HG03460 (cell line): ENCODE measurements around the gene CACNA1I.

ENCODE experiments used
- ATAC-seq: cut with Tn5 transposase; IDR thresholded peaks from one replicate; pipeline ENCODE4 v1.9.1; 2021; ENCODE audit not compliant: unreplicated experiment

Gene CACNA1I

DNA sequence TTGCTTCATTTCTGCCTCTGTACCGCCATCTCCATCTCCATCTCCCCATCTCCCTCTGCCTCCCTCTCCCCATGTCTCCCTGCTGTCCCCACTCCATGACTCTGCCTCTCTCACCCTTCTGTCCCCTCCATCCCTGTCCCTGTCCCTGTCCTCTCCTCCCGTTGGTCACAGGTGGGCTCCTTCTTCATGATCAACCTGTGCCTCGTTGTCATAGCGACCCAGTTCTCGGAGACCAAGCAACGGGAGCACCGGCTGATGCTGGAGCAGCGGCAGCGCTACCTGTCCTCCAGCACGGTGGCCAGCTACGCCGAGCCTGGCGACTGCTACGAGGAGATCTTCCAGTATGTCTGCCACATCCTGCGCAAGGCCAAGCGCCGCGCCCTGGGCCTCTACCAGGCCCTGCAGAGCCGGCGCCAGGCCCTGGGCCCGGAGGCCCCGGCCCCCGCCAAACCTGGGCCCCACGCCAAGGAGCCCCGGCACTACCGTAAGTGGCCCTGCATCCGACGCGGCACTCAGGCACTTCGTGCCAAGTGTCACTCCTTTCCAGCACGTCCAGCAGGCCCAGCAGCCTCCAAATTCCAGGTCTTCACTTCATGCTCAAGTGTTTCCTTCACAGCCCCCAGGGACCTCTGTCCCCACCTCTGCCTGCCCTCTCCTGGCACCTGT, 76.0 kb downstream of the CACNA1I start:
- no peak for ATAC-seq

GRCh38 chr22:39647836-39648629, 77.5 kb downstream of the CACNA1I start:
- no peak for ATAC-seq

DNA sequence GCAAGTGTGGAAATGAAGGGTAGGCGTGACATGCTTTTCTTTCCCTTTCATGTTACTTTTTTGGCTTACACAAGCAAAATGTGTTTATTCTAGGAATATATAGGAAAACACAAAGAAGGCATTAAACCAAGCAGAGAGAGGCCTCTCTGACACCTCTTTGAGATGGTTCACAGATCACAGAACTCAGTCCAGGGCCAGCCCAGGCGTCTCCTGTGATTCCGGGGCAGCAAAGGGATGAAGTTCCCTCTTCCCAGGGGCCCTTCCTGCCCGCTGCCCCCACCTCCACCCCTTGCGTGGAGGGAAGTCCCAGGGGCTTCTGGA, 78.0 kb downstream of the CACNA1I start:
- ATAC-seq: no peak

DNA sequence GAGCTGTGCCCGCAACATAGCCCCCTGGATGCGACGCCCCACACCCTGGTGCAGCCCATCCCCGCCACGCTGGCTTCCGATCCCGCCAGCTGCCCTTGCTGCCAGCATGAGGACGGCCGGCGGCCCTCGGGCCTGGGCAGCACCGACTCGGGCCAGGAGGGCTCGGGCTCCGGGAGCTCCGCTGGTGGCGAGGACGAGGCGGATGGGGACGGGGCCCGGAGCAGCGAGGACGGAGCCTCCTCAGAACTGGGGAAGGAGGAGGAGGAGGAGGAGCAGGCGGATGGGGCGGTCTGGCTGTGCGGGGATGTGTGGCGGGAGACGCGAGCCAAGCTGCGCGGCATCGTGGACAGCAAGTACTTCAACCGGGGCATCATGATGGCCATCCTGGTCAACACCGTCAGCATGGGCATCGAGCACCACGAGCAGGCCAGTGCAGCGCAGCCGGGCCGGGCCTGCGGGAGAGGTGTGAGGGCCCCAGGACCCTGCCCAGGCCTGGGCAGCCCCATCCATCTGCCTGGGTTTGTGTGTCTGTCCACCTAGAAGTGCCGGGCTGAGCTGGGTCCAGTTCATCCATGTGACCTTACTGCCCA, 79.0 kb downstream of the CACNA1I start:
- ATAC-seq: no peak

- ATAC-seq: no peak
These were observed 80.8 kb downstream of the CACNA1I start for GRCh38 chr22:39651053-39651996.

DNA sequence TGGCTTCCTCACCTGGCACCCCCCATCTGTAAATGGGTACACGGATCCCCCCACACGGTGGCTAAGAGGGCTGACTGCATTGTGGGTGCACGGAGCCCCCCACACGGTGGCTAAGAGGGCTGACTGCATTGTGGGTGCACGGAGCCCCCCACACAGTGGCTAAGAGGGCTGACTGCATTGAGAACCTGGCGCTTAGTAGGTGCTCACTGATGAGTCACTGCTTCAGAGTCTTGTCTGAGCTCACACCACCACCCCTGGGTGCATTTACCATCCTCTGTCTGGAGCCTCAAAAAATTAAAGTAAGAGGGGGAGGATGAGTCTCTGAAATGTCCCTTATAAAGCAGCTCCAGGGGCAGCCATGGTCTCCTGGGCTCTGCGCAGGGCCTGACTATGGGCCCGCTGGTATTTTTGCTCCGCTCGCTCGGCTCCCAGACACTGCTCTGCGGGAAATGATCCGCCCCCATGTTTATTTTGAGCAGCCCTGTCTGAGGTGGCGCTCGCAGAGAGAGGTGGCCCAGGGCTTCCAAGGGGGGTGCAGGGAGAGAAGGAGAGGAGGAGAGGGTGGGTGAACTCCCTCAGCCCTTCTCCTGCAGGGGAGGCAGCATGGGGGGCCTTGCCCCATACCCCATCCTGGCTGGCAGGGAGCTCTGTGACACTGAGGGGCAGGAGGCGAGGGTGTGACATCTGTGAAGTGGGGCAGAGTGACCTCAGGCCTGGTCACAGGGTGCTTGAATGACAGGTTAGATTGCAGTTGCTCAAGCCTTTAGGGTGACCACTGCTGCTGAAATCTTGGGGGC, 82.6 kb downstream of the CACNA1I start:
- ATAC-seq: no peak

DNA sequence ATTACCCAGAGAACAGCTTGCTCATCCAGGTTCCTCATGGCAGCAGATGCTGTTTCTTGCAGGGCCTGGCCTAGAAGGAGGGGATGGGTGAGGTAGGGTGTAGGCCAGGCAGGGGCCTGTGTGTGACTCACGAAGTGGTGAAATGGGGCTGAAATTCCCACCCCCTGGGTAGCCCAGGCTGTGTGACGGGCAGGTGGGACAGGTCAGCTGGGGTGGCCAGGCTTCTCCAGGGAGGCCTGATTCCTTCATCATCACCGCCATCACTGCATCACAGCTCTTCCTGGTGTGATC, 83.2 kb downstream of the CACNA1I start:
- no peak for ATAC-seq

DNA sequence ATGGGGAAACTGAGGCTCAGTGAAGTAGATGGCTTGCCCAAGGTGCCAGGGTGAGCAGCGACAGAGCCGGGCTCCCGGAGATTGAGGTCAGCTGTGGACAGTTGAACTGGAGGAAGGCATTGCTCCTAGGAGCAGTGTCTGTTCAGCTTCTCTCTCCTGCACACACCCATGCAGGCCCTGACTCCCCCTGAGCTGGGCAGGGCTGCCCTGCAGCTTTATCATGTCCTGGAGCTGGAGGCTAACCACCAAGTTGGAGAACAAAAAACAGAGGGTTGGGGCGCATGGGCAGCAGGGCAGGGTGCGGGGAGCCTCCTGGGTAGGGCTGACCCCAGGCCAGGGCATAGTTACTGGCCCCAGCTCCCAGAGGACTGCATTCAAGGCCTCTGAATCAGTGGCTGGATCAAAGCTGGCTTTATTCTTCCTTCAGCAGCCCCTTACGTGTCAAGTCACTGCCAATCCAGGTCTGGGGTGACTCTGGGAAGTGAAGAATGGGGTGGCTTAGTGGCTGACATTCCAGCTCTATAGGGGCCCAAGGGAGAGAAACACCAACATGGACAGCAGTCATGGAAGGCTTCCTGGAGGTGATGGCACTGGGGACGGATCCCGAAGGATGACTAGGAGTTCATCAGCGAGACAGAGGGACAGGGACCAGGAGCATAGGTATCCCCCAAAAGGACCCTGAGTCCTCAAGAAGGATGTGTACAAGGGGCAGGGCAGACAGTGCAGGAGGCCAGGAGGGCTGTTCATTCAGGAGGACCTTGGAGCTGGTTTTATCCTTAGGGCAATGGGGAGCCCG, 83.8 kb downstream of the CACNA1I start:
- ATAC-seq: no peak

- no peak for ATAC-seq
These were observed 84.5 kb downstream of the CACNA1I start for GRCh38 chr22:39655004-39655579.

DNA sequence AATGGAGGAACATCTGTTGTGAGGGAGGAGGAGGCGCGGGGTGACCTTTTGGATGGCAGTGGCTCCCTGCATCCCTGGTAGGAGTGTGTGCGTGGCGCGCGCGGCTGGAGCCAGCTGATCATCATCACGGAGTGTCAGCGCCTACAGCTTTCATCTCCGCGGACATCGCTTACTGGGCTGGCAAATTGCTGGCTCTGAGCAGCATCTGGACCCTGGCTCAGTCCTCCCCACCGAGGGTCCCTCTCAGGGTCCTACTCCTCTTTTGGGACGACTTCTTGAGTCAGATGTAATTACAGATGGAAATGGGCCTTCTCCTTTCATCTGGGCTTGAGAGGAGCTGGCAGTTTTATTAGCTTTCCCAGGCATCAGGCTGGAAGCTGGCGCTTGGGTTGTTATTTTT, 85.3 kb downstream of the CACNA1I start:
- no peak for ATAC-seq

DNA sequence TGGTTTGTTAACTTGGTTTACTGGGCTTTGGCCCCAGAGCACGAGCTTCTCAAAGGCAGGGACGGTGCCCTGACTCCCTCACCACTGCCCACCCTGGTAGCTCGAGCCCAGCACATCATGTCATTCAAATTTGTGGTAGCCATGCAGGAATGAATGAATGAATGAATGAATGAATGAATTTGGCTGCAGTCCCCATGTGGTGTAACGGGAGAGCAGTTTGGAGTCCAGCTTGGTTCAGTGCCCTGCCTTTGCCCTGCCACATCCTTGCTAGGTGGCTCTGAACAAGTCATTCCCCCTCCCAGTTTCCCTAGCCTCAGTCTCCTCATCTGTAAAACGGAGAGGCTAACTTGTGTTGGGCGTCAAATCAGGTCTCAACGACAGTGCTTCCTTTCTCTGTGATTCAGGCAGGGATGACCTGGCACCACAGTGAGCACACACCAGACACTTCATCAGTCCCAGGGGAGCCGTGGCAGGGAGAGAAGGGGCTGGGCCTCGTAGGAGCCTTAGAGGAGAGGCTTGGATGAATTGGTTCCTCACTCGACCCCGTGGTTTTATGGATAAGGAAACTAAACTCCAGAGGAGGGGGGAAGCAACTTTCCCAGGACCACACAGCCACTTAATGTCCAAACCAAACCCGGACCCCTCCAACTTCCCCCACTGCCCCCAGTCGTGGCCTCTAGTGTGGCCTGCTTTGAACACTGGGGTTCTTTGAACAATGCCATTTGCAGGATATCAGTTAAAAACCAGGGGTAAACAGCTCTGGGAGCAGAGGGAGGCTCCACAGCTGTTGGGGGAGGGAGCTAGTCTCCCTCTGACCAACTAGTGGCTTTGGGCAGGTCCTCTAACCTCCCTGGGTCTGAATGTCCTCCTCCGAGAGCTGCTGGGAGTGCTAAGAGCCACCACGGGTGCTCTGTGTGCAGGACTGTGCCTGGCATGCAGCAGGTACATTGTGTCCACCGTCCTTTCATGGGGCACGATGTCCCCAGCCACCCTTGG, 86.2 kb downstream of the CACNA1I start:
- ATAC-seq: no peak

DNA sequence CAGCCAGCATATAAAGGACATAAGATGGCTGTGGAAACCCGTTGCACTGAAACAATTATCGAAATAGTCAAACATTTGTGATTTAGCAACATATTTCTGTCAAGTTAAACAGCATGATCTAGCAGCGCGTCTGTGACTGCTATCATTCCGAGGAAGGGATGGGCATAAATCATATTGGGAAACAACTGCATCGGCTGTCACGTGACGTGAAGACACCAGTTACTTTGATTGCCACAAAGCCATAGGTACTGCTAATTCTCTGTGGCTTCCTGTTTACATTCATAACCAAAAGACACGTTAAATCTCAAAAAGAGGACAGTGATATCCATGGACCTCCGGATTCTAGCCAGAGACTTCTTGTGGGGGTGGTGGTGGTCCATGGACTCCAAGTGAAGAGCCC, 87.8 kb downstream of the CACNA1I start:
- no peak for ATAC-seq

GRCh38 chr22:39658806-39659463, 88.4 kb downstream of the CACNA1I start:
- no peak for ATAC-seq

GRCh38 chr22:39661501-39661841, 90.9 kb downstream of the CACNA1I start:
- no peak for ATAC-seq

GRCh38 chr22:39661842-39662685, 91.5 kb downstream of the CACNA1I start:
- no peak for ATAC-seq

GRCh38 chr22:39662686-39663052, 92.1 kb downstream of the CACNA1I start:
- ATAC-seq: no peak

- no peak for ATAC-seq
These were observed 93.2 kb downstream of the CACNA1I start for GRCh38 chr22:39663751-39664150.
